ENCODE data around the gene TCF7L2. TPM values are rescaled to one million over a fixed set of nuclear protein-coding genes. Genes with fewer than 3 reads are reported as not detected.

TCF7L2 gene
- total and polyA plus RNA-seq, 2 donors (not counting 1 experiment from before 2014, with no cell fraction given), result 3.4 to 5.0 TPM

DNA sequence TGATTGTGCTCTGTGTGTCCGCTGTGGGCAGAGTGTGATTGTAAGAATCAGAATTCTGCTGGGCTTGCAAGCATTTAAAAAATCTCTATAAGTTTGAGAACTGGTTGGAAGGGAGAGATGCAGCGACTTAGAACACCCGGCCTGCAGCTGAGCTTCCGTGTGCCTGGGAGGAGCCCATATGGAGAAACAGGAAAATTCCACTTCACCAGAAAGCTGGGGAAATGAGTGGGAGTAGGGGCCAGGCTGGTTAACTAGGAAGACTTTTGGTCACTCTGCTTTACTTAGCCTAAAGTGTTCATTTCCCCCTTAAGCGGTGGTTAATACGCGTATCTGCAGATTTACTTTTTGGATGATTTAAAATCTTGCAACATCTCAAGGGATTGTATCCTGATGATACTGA lies 72.2 kb downstream of the TCF7L2 start:
- H3K36me3 ChIP-seq (ENCODE audit: control insufficient read depth, insufficient read depth, low read length), result no peaks in the 10 kb centered on the region
- no peak overlapping the region for H3K9ac ChIP-seq (ENCODE audit: insufficient read depth, low read length)
- TF ChIP-seq, protein P1, sequence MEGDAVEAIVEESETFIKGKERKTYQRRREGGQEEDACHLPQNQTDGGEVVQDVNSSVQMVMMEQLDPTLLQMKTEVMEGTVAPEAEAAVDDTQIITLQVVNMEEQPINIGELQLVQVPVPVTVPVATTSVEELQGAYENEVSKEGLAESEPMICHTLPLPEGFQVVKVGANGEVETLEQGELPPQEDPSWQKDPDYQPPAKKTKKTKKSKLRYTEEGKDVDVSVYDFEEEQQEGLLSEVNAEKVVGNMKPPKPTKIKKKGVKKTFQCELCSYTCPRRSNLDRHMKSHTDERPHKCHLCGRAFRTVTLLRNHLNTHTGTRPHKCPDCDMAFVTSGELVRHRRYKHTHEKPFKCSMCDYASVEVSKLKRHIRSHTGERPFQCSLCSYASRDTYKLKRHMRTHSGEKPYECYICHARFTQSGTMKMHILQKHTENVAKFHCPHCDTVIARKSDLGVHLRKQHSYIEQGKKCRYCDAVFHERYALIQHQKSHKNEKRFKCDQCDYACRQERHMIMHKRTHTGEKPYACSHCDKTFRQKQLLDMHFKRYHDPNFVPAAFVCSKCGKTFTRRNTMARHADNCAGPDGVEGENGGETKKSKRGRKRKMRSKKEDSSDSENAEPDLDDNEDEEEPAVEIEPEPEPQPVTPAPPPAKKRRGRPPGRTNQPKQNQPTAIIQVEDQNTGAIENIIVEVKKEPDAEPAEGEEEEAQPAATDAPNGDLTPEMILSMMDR (conservative IDR thresholded peaks at IDR 0.05 in 1 of 2, IDR thresholded peaks at IDR 0.05 in 1 of 2; ENCODE audit: low read depth in 1 of 2, low read length in 2 of 2), result no peak
- TF ChIP-seq EZH2 (IDR thresholded peaks at IDR 0.05; ENCODE audit: low read length, missing control alignments), result no peak
- no peak overlapping the region for H3K4me3 ChIP-seq (replicated peaks in 1 of 4; ENCODE audit: control extremely low read depth in 1 of 4, insufficient read depth in 1 of 4, low read depth in 3 of 4, low read length in 4 of 4)
- H4K20me1 ChIP-seq (ENCODE audit: control insufficient read depth, extremely low read depth, insufficient read depth, low read length), result no peaks in the 10 kb centered on the region
- H3K4me1 ChIP-seq (ENCODE audit: control insufficient read depth, extremely low read depth, insufficient read depth, low read length), result peaks cover 3% of the 10 kb centered on the region
- no peak overlapping the region for H2AFZ ChIP-seq (ENCODE audit: low read length)
- H3K27ac ChIP-seq (ENCODE audit: insufficient read depth, low read length), result no peak overlapping the region
- no peaks in the 10 kb centered on the region for H3K9me3 ChIP-seq (ENCODE audit: control insufficient read depth, insufficient read depth, low read depth, low read length)
- H3K4me2 ChIP-seq (ENCODE audit: extremely low read depth, insufficient read depth, low read length), result no peak overlapping the region
- no peak for DNase-seq (ENCODE audit: low read depth in 2 of 2)
- no peaks in the 10 kb centered on the region for H3K27me3 ChIP-seq (ENCODE audit: control insufficient read depth, insufficient read depth, low read length)
- peaks cover 8% of the 10 kb centered on the region for H3K79me2 ChIP-seq (ENCODE audit: control insufficient read depth, insufficient read depth, low read length)

DNA sequence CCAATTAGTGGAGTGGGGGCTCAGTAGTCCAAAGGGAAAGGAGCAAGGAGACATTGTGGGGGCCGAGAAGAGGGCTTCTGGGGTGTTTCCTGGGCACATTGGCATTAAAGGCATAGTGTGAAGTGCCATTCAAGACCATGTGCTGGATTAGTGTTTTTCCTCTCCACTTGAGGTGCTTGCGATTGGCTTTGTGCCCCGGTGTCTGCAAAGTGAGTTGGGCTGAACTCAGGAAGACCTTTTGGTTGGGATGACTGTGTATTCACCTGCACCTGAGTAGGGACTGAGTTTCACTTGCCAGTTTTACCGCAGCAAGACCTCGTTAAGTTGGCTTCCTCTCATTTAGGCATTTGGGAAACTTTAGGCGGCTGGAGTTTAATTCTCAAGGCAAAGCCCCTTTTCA lies 73.0 kb downstream of the TCF7L2 start:
- no peak for DNase-seq (ENCODE audit: low read depth in 2 of 2)
- TF ChIP-seq, protein P1 (conservative IDR thresholded peaks at IDR 0.05 in 1 of 2, IDR thresholded peaks at IDR 0.05 in 1 of 2; ENCODE audit: low read depth in 1 of 2, low read length in 2 of 2), result no peak
- TF ChIP-seq EZH2 (IDR thresholded peaks at IDR 0.05; ENCODE audit: low read length, missing control alignments), result no peak
- H3K9ac ChIP-seq (ENCODE audit: insufficient read depth, low read length), result no peak overlapping the region
- H2AFZ ChIP-seq (ENCODE audit: low read length), result no peak overlapping the region
- H3K27me3 ChIP-seq (ENCODE audit: control insufficient read depth, insufficient read depth, low read length), result no peaks in the 10 kb centered on the region
- H3K4me3 ChIP-seq (replicated peaks in 1 of 4; ENCODE audit: control extremely low read depth in 1 of 4, insufficient read depth in 1 of 4, low read depth in 3 of 4, low read length in 4 of 4), result no peak overlapping the region
- H3K9me3 ChIP-seq (ENCODE audit: control insufficient read depth, insufficient read depth, low read depth, low read length), result no peaks in the 10 kb centered on the region
- no peak overlapping the region for H3K4me2 ChIP-seq (ENCODE audit: extremely low read depth, insufficient read depth, low read length)
- H3K27ac ChIP-seq (ENCODE audit: insufficient read depth, low read length), result no peak overlapping the region
- peaks cover 11% of the 10 kb centered on the region for H3K79me2 ChIP-seq (ENCODE audit: control insufficient read depth, insufficient read depth, low read length)
- H3K36me3 ChIP-seq (ENCODE audit: control insufficient read depth, insufficient read depth, low read length), result no peaks in the 10 kb centered on the region
- peaks cover 10% of the 10 kb centered on the region for H3K4me1 ChIP-seq (ENCODE audit: control insufficient read depth, extremely low read depth, insufficient read depth, low read length)
- H4K20me1 ChIP-seq (ENCODE audit: control insufficient read depth, extremely low read depth, insufficient read depth, low read length), result no peaks in the 10 kb centered on the region

GRCh38 chr10:113024930-113025329 lies 74.9 kb downstream of the TCF7L2 start:
- Histone ChIP-seq H3K9me3 (ENCODE audit: control insufficient read depth, insufficient read depth, low read depth, low read length) (no peaks in the 10 kb centered on the region), H2AFZ (ENCODE audit: low read length) (no peak overlapping the region), H3K4me1 (ENCODE audit: control insufficient read depth, extremely low read depth, insufficient read depth, low read length) (peaks cover 12% of the 10 kb centered on the region), H4K20me1 (ENCODE audit: control insufficient read depth, extremely low read depth, insufficient read depth, low read length) (no peaks in the 10 kb centered on the region), H3K36me3 (ENCODE audit: control insufficient read depth, insufficient read depth, low read length) (no peaks in the 10 kb centered on the region), H3K27ac (ENCODE audit: insufficient read depth, low read length) (no peak overlapping the region), H3K9ac (ENCODE audit: insufficient read depth, low read length) (no peak overlapping the region), H3K4me2 (ENCODE audit: extremely low read depth, insufficient read depth, low read length) (no peak overlapping the region), H3K4me3 (replicated peaks in 1 of 4; ENCODE audit: control extremely low read depth in 1 of 4, insufficient read depth in 1 of 4, low read depth in 3 of 4, low read length in 4 of 4) (no peak overlapping the region), H3K79me2 (ENCODE audit: control insufficient read depth, insufficient read depth, low read length) (peaks cover 8% of the 10 kb centered on the region), H3K27me3 (ENCODE audit: control insufficient read depth, insufficient read depth, low read length) (no peaks in the 10 kb centered on the region)
- TF ChIP-seq, protein P1 (conservative IDR thresholded peaks at IDR 0.05 in 1 of 2, IDR thresholded peaks at IDR 0.05 in 1 of 2; ENCODE audit: low read depth in 1 of 2, low read length in 2 of 2), result no peak
- DNase-seq (ENCODE audit: low read depth in 2 of 2), result no peak
